Measurements from ENCODE around the gene NRP2. TPM values are rescaled to one million over a fixed set of nuclear protein-coding genes. Genes with fewer than 3 reads are reported as not detected.
A peak's percentile ranks its signal among the peaks of the same experiment; 100 is the strongest.

Gene NRP2
- total RNA-seq, 2 donors from 2014 or later, result 69.7 to 92.4 TPM

DNA sequence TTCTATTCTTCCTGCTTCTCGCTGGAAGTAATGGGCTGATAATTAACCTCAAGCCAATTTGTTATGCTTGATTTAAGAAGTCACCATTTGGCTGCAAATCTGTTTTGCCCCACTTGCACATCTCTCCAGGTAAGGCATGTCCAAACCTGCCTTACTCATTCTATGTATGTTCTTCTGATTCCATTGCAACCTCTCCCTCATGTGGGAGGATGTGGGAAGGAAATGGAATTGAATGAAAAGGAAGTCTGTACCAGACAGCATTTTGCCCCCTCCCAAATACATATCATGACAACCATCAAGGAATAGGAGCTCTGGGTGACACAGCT is 131.7 kb downstream of the NRP2 start:
- no peaks in the 10 kb centered on the region for H3K27me3 Mint-ChIP-seq (ENCODE audit: insufficient read depth)

DNA sequence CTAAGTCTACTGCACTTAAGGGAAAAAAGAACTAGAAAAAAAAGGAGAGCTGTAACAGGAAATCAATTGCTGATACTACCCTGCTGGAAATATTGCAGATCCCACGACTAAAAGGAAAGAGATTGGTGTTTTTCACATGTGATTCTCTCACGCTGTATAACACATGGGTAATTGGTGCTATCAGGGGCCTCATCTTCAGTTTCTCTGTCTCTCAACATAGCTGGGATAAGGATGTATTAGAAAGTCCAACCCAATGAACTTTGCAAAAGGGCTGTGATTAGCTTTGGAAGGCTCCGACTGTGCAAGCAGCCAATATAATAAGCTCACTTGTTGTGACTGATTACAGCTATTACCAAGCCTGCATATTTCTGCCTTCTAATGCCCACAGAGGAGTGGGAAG is 133.4 kb downstream of the NRP2 start:
- H3K27me3 Mint-ChIP-seq (ENCODE audit: insufficient read depth), result no peaks in the 10 kb centered on the region
- no peak overlapping the region for H3K27ac Mint-ChIP-seq
- no peak for DNase-seq
- H3K4me3 ChIP-seq (ENCODE audit: low read length), result no peak overlapping the region
- H3K9ac ChIP-seq (ENCODE audit: extremely low read depth, low read length, poor library complexity, severe bottlenecking), result no peak overlapping the region
- 90 to 100% methylated on average over 3 of the region's 3 CpGs for WGBS, 2 experiments (ENCODE audit: insufficient coverage in 1 of 2, insufficient read length in 1 of 2)
- H3K27ac ChIP-seq (ENCODE audit: low read depth, low read length), result no peak overlapping the region
- H3K4me1 Mint-ChIP-seq, result no peaks in the 10 kb centered on the region
- H3K9me3 ChIP-seq (ENCODE audit: control insufficient read depth, low read length), result no peaks in the 10 kb centered on the region
- H3K36me3 Mint-ChIP-seq (ENCODE audit: low read depth), result no peaks in the 10 kb centered on the region
- H3K9me3 Mint-ChIP-seq, result no peaks in the 10 kb centered on the region
- no peaks in the 10 kb centered on the region for H3K27me3 ChIP-seq (ENCODE audit: control insufficient read depth, insufficient read depth, low read length, poor library complexity, severe bottlenecking)
- no peaks in the 10 kb centered on the region for H3K36me3 ChIP-seq (ENCODE audit: control insufficient read depth, insufficient read depth, low read length)
- TF ChIP-seq, protein P1, sequence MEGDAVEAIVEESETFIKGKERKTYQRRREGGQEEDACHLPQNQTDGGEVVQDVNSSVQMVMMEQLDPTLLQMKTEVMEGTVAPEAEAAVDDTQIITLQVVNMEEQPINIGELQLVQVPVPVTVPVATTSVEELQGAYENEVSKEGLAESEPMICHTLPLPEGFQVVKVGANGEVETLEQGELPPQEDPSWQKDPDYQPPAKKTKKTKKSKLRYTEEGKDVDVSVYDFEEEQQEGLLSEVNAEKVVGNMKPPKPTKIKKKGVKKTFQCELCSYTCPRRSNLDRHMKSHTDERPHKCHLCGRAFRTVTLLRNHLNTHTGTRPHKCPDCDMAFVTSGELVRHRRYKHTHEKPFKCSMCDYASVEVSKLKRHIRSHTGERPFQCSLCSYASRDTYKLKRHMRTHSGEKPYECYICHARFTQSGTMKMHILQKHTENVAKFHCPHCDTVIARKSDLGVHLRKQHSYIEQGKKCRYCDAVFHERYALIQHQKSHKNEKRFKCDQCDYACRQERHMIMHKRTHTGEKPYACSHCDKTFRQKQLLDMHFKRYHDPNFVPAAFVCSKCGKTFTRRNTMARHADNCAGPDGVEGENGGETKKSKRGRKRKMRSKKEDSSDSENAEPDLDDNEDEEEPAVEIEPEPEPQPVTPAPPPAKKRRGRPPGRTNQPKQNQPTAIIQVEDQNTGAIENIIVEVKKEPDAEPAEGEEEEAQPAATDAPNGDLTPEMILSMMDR (conservative IDR thresholded peaks at IDR 0.05), result no peak
- H3K4me3 Mint-ChIP-seq, result no peak overlapping the region
- H3K4me1 ChIP-seq (ENCODE audit: control insufficient read depth, insufficient read depth, low read length), result no peaks in the 10 kb centered on the region

More for the DNA sequence above, 131.7 kb downstream of the NRP2 start:
- Mint-ChIP-seq H3K36me3 (ENCODE audit: low read depth) (no peaks in the 10 kb centered on the region), H3K9me3 (no peaks in the 10 kb centered on the region), H3K4me1 (no peaks in the 10 kb centered on the region), H3K27ac (no peak overlapping the region), H3K4me3 (no peak overlapping the region)
- H3K36me3 ChIP-seq (ENCODE audit: control insufficient read depth, insufficient read depth, low read length), result no peaks in the 10 kb centered on the region
- H3K4me1 ChIP-seq (ENCODE audit: control insufficient read depth, insufficient read depth, low read length), result no peaks in the 10 kb centered on the region
- H3K9ac ChIP-seq (ENCODE audit: extremely low read depth, low read length, poor library complexity, severe bottlenecking), result no peak overlapping the region
- peak; percentile 22 for DNase-seq
- TF ChIP-seq, protein P1 (conservative IDR thresholded peaks at IDR 0.05), result no peak
- no peak overlapping the region for H3K27ac ChIP-seq (ENCODE audit: low read depth, low read length)
- 85 to 100% methylated on average over 1 of the region's 1 CpG for WGBS, 2 experiments (ENCODE audit: insufficient coverage in 1 of 2, insufficient read length in 1 of 2)
- no peak overlapping the region for H3K4me3 ChIP-seq (ENCODE audit: low read length)
- no peaks in the 10 kb centered on the region for H3K27me3 ChIP-seq (ENCODE audit: control insufficient read depth, insufficient read depth, low read length, poor library complexity, severe bottlenecking)
- no peaks in the 10 kb centered on the region for H3K9me3 ChIP-seq (ENCODE audit: control insufficient read depth, low read length)

DNA sequence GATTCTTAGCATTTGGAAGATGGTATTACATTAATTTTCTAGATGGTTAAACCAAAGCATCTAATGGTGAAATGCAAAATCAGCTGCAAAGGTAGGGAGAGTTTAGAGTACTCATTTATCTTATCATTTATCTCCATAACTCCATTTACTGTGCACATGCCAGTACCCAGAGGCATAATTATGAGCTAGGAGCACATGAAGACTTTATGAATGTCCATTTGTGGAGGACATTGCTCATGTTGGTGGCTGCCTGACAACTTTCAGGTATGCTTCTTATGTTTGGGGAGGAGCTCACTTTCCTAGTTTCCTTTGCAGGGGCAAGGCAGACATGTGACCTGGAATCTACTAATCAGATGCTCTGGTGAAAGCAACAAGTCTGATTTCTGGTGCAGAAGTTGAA is 134.0 kb downstream of the NRP2 start:
- no peak for DNase-seq
- H3K4me1 Mint-ChIP-seq, result no peaks in the 10 kb centered on the region
- no peaks in the 10 kb centered on the region for H3K27me3 ChIP-seq (ENCODE audit: control insufficient read depth, insufficient read depth, low read length, poor library complexity, severe bottlenecking)
- H3K36me3 Mint-ChIP-seq (ENCODE audit: low read depth), result no peaks in the 10 kb centered on the region
- H3K27me3 Mint-ChIP-seq (ENCODE audit: insufficient read depth), result no peaks in the 10 kb centered on the region
- no peak overlapping the region for H3K9ac ChIP-seq (ENCODE audit: extremely low read depth, low read length, poor library complexity, severe bottlenecking)
- H3K4me3 Mint-ChIP-seq, result no peak overlapping the region
- H3K36me3 ChIP-seq (ENCODE audit: control insufficient read depth, insufficient read depth, low read length), result no peaks in the 10 kb centered on the region
- TF ChIP-seq, protein P1 (conservative IDR thresholded peaks at IDR 0.05), result no peak
- H3K27ac ChIP-seq (ENCODE audit: low read depth, low read length), result no peak overlapping the region
- no peaks in the 10 kb centered on the region for H3K4me1 ChIP-seq (ENCODE audit: control insufficient read depth, insufficient read depth, low read length)
- H3K4me3 ChIP-seq (ENCODE audit: low read length), result no peak overlapping the region
- no peaks in the 10 kb centered on the region for H3K9me3 ChIP-seq (ENCODE audit: control insufficient read depth, low read length)
- no peaks in the 10 kb centered on the region for H3K9me3 Mint-ChIP-seq
- H3K27ac Mint-ChIP-seq, result no peak overlapping the region

Measured in endodermal cell (in vitro differentiated cells).